Vagina (tissue), 2 donors: Measurements from ENCODE around the gene NFKBIA. TPM values are rescaled to one million over a fixed set of nuclear protein-coding genes. Genes with fewer than 3 reads are reported as not detected.
"Not testable (repeated sequence)": the region's sequence is repeated elsewhere in the genome, so short reads cannot be mapped to it uniquely, and the experiment has no call there.

Source experiments
- DNase-seq, 2 donors: peaks; one replicate each; pipeline ENCODE4 v3.0.0-alpha.2; 2017; ENCODE audit errors: extremely low spot score in 2 of 2
- H3K27ac ChIP-seq: fragments of 200-600 bp; sonication (generic); one replicate; pipeline ENCODE4 v1.5.1; 2019
- H3K27me3 ChIP-seq: fragments of 200-600 bp; sonication (generic); one replicate; pipeline ENCODE4 v1.5.1; 2019
- H3K36me3 ChIP-seq, 2 donors: fragments of 200-600 bp; sonication (generic); one replicate each; pipeline ENCODE4 v1.5.1; 2017 to 2019
- H3K4me1 ChIP-seq: fragments of 200-600 bp; sonication (generic); one replicate; pipeline ENCODE4 v1.5.1; 2019
- H3K4me3 ChIP-seq, 2 donors: fragments of 200-600 bp; sonication (generic); 1 replicate in 1 of 2; 2 replicates in 1 of 2; pipeline ENCODE4 v1.5.1; 2016 to 2019
- H3K9me3 ChIP-seq: fragments of 200-600 bp; sonication (generic); one replicate; pipeline ENCODE4 v1.5.1; 2019
- POLR2A ChIP-seq, 2 donors: fragments of 450-650 bp; IDR thresholded peaks; one replicate each; pipeline ENCODE4 v1.6.1; 2017; ENCODE audit warnings: antibody characterized with exemption in 2 of 2, mild to moderate bottlenecking in 2 of 2, moderate library complexity in 2 of 2
- POLR2AphosphoS5 ChIP-seq, 2 donors: sonication (generic); formaldehyde crosslinking; IDR thresholded peaks; one replicate each; pipeline ENCODE4 v1.9.0; 2017; ENCODE audit warnings: antibody characterized with exemption in 2 of 2, mild to moderate bottlenecking in 2 of 2, low read depth in 1 of 2; ENCODE audit not compliant: insufficient read depth in 1 of 2
- intact Hi-C: fragments of 100-400 bp; cut with DNase I; formaldehyde crosslinking; loops from one replicate; pipeline ENCODE4 v1.15.1; 2023
- total RNA-seq: library from RNA; depleted of rRNA; stranded (reverse); fragments of >200 nt; gene quantifications from one replicate; pipeline ENCODE4 v1.2.3, GENCODE V29; 2016
- TF ChIP-seq, protein P1 (sequence below), 3 experiments: fragments of 450-650 bp in 2 of 3; fragments of 200-600 bp in 1 of 3; sonication (generic) in 1 of 3; IDR thresholded peaks; one replicate each; pipeline ENCODE4 v1.5.1; 2017 to 2019; ENCODE audit warnings: antibody characterized with exemption in 3 of 3, mild to moderate bottlenecking in 2 of 3, moderate library complexity in 2 of 3

Gene NFKBIA
- total RNA-seq, 1 donor from 2014 or later = 1,179 TPM

DNA sequence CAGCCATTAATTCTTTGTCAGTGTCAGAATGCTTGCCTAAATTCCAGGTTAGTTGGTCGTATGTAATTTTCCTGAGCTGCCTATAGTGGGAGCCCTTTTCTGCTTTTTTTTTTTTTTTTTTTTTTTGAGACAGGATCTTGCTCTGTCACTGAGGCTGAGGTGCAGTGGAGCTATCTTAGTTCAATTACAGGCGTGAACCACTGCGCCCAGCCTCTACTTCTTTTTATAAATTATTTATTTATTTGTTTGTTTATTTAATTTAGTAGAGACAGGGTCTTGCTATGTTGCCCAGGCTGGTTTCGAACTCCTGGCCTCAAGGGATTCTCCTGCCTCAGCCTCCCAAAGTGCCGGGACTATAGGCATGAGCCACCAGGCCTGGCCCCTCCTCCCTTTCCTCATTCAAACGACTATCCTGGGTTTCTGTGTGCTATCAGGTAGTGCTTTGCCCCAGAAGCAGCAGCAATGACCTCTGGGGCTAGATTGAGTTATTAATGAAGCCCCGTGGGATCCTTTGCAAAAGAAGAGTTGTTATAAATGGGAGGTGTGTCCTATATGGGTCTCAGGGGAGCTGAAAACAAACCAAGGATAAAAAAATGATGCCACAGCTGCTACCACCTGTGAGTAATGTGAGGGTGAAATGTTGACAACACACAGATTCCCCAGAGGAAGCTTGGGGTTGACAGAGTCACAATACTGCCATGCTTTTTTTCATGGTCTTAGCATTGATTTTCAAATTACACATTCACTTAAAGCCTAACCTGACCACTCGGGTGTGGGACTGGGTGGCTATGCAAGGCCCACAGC lies 34.6 kb upstream of the NFKBIA start:
- no peaks in the 10 kb centered on the region for H3K36me3 ChIP-seq
- no peak overlapping the region for H3K27ac ChIP-seq
- no peaks in the 10 kb centered on the region for H3K9me3 ChIP-seq
- no peak overlapping the region for H3K4me3 ChIP-seq
- H3K4me1 ChIP-seq = no peaks in the 10 kb centered on the region
- DNase-seq = no peak
- no peak for TF ChIP-seq POLR2AphosphoS5 (IDR thresholded peaks at IDR 0.05; ENCODE audit: insufficient read depth in 1 of 2, low read depth in 1 of 2)
- TF ChIP-seq POLR2A (IDR thresholded peaks at IDR 0.05) = no peak
- TF ChIP-seq, protein P1, sequence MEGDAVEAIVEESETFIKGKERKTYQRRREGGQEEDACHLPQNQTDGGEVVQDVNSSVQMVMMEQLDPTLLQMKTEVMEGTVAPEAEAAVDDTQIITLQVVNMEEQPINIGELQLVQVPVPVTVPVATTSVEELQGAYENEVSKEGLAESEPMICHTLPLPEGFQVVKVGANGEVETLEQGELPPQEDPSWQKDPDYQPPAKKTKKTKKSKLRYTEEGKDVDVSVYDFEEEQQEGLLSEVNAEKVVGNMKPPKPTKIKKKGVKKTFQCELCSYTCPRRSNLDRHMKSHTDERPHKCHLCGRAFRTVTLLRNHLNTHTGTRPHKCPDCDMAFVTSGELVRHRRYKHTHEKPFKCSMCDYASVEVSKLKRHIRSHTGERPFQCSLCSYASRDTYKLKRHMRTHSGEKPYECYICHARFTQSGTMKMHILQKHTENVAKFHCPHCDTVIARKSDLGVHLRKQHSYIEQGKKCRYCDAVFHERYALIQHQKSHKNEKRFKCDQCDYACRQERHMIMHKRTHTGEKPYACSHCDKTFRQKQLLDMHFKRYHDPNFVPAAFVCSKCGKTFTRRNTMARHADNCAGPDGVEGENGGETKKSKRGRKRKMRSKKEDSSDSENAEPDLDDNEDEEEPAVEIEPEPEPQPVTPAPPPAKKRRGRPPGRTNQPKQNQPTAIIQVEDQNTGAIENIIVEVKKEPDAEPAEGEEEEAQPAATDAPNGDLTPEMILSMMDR (IDR thresholded peaks at IDR 0.05) = no peak
- intact Hi-C loops = no loop called here
- no peaks in the 10 kb centered on the region for H3K27me3 ChIP-seq

GRCh38 chr14:35438492-35438891 lies 33.9 kb upstream of the NFKBIA start:
- H3K9me3 ChIP-seq, DNase-seq, H3K27ac ChIP-seq, H3K36me3 ChIP-seq, H3K4me1 ChIP-seq, intact Hi-C loops, H3K4me3 ChIP-seq, H3K27me3 ChIP-seq: not testable (repeated sequence)

DNA sequence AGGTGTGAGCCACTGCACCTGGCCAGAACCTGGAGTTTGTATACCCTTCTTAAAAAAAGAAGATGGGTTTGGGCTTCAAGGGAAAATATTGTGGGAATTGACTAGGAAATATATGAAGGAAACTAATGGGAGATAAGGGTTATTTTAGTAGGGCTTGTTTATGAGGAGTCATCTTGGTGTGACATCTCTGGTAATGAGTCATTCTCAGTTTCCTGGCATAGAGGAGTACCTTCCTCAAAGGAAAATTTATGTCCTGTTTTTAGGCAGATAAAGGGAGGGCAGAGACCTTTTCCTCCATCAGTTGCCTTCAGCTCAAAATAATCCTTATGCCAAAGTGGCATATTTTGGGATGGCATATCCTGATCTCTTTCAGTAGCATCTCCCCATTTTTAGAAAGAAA lies 30.6 kb upstream of the NFKBIA start:
- Histone ChIP-seq H3K27ac (no peak overlapping the region), H3K4me1 (no peaks in the 10 kb centered on the region), H3K9me3 (no peaks in the 10 kb centered on the region), H3K27me3 (no peaks in the 10 kb centered on the region), H3K36me3 (no peaks in the 10 kb centered on the region), H3K4me3 (no peak overlapping the region)
- TF ChIP-seq POLR2AphosphoS5 (IDR thresholded peaks at IDR 0.05; ENCODE audit: insufficient read depth in 1 of 2, low read depth in 1 of 2) (no peak), POLR2A (IDR thresholded peaks at IDR 0.05) (no peak)
- TF ChIP-seq, protein P1 (IDR thresholded peaks at IDR 0.05) = no peak
- no peak for DNase-seq
- intact Hi-C loops = no loop called here

DNA sequence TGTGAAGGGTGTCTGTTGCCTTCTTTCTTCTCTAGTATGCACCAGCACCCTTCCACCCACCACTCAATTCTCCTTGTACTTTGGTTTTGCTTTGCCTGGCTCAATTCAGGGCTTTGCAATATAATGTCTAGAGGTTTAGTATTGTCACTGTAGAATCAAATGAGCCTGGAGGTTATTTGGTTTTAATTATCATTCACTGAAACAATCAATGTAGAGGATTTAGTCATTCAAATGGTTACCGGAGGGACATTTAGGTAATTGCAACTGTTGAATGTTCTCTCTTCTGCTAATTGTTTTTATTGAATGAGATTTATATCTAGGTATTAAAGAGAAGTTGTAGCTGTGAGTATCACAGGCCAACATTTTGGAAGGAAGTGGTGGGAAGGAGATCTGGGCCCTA lies 29.3 kb upstream of the NFKBIA start:
- intact Hi-C loops = no loop called here
- Histone ChIP-seq H3K9me3 (no peaks in the 10 kb centered on the region), H3K27me3 (no peaks in the 10 kb centered on the region), H3K4me1 (no peaks in the 10 kb centered on the region), H3K27ac (no peak overlapping the region), H3K36me3 (no peaks in the 10 kb centered on the region), H3K4me3 (no peak overlapping the region)
- no peak for DNase-seq
- TF ChIP-seq POLR2A (IDR thresholded peaks at IDR 0.05) (no peak), POLR2AphosphoS5 (IDR thresholded peaks at IDR 0.05; ENCODE audit: insufficient read depth in 1 of 2, low read depth in 1 of 2) (no peak)
- TF ChIP-seq, protein P1 (IDR thresholded peaks at IDR 0.05) = no peak

- DNase-seq = no peak
- TF ChIP-seq, protein P1 (IDR thresholded peaks at IDR 0.05) = no peak
- TF ChIP-seq POLR2A (IDR thresholded peaks at IDR 0.05) (no peak), POLR2AphosphoS5 (IDR thresholded peaks at IDR 0.05; ENCODE audit: insufficient read depth in 1 of 2, low read depth in 1 of 2) (no peak)
- Histone ChIP-seq H3K27me3 (no peaks in the 10 kb centered on the region), H3K27ac (no peak overlapping the region), H3K9me3 (no peaks in the 10 kb centered on the region), H3K4me1 (no peaks in the 10 kb centered on the region), H3K36me3 (no peaks in the 10 kb centered on the region), H3K4me3 (no peak overlapping the region)
- intact Hi-C loops = no loop called here
These were observed 26.1 kb upstream of the NFKBIA start for GRCh38 chr14:35430459-35431199.
